GM21529 (cell line): ENCODE data around the gene GFPT2.
A peak's percentile ranks its signal among the peaks of the same experiment; 100 is the strongest.

Source experiments
- ATAC-seq: cut with Tn5 transposase; IDR thresholded peaks from one replicate; pipeline ENCODE4 v1.9.1; 2021; ENCODE audit not compliant: unreplicated experiment

Gene GFPT2

GRCh38 chr5:180334751-180335613 is 18.2 kb downstream of the GFPT2 start:
- no peak for ATAC-seq

DNA sequence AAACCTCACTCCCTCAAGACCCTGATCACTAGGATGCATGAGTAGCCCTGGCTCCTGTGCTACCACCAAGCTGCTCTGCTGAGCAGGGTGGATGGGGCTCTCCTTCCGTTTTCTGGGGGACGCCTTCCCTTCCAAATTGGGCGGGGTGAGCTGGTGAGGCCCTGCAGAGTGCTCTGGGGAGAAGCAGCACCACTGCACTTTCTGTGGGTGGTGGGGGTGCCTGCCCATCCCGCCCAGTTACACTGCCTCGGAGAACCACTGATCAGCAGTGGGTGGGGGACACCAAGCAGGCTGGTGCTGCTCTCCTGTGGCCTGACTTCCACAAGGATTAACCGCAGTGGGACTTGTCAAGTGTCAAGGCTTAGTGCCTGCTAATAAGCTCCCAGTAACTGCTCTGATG is 19.0 kb downstream of the GFPT2 start:
- ATAC-seq, result no peak

GRCh38 chr5:180333661-180334060 is 19.5 kb downstream of the GFPT2 start:
- no peak for ATAC-seq

- no peak for ATAC-seq
These were observed 20.3 kb downstream of the GFPT2 start for GRCh38 chr5:180332861-180333260.

GRCh38 chr5:180332051-180332517 is 21.1 kb downstream of the GFPT2 start:
- ATAC-seq, result no peak

- ATAC-seq, result no peak
These were observed 21.5 kb downstream of the GFPT2 start for GRCh38 chr5:180331647-180331950.

- no peak for ATAC-seq
These were observed 22.1 kb downstream of the GFPT2 start for GRCh38 chr5:180330810-180331646.

GRCh38 chr5:180330270-180330648 is 22.9 kb downstream of the GFPT2 start:
- no peak for ATAC-seq

GRCh38 chr5:180329606-180330269 is 23.4 kb downstream of the GFPT2 start:
- ATAC-seq, result no peak

DNA sequence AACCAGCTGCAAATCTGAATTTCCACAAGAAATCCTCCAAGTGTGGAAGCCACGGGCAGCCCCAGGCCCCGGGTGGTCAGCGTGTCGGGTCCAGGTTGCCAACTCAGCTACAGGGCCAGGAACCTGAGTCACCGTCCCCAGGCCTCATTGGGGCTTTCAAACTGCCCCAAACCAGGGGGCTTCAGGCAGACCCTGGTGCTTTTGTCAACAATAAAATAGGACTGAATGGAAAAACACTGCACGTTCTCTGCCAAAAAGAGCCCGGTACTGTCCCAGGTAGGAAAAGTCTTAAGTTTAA is 24.0 kb downstream of the GFPT2 start:
- ATAC-seq, result no peak

DNA sequence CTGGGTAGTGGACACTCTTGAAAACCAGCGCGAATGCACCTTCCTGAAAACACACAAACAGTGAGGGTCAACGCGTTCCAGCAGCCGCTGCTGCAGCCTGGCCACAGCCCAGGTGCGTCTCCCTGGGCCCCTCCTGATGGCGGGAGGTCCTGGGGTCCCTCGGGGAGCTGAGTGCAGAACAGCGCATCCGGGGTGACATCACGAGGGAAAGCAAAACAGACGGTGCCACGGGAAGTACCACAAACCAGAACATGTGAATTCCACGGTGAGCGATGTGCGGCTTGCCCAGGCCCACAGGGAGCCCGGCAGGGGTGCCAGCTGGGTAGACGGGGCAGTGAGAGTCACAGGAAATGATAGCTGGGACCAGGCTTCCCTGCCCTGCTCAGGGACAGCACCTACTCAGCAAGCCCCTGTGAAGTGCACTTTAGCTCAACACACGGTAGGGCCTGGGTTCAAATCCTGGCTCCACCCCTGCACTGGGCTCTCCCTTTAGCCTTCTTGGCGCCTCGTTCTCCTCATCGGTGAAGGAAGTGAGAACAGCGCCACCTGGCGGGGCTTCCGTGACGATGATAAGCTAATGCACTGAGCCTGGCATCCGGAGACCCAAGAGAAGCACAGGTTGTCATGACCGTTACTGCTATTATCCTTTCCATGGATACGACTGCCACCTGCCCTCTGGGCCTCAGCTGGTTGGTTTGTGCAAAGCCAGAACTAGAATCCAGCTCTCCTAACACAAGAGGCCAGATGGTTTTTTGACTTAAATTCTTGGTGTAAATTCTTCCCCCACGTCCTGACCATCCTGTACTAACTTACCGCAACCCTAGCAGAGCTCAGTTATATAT is 24.6 kb downstream of the GFPT2 start:
- peak; percentile 88 for ATAC-seq

- no peak for ATAC-seq
These were observed 26.1 kb downstream of the GFPT2 start for GRCh38 chr5:180326989-180327565.

GRCh38 chr5:180324601-180324950 is 28.6 kb downstream of the GFPT2 start:
- no peak for ATAC-seq

DNA sequence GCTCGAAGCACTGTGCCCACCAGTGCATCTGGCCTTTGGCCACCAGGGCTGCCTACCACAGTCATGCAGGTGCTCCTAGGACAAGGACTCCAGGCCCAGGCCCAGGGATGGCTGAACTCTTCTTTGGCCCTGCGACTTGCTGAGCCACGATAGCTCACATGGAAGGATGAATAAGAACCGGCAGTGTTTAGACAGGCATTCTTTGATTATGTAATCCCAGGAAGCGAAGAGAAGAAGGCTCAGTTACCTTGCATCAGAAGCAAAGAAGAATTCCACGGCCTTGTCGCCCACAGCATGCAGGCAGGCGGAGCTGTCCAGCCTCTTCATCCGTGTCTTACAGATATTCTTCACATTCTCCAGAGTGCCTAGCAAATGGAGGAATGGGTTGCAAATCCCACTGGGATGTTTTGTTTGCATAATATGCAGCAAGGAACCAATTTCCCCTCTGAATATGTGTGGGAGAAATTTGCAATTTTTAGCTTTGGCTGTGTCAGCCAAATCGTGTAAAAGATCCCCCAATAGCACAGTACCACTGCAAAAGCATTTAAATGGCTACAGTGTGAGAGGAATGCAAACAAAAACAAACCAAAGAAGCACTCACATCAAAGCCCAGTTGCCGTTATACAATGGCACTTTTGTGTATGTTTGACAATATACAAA is 29.1 kb downstream of the GFPT2 start:
- no peak for ATAC-seq

GRCh38 chr5:180323160-180323559 is 30.0 kb downstream of the GFPT2 start:
- ATAC-seq, result no peak

- no peak for ATAC-seq
These were observed 34.6 kb downstream of the GFPT2 start for GRCh38 chr5:180318456-180319089.

DNA sequence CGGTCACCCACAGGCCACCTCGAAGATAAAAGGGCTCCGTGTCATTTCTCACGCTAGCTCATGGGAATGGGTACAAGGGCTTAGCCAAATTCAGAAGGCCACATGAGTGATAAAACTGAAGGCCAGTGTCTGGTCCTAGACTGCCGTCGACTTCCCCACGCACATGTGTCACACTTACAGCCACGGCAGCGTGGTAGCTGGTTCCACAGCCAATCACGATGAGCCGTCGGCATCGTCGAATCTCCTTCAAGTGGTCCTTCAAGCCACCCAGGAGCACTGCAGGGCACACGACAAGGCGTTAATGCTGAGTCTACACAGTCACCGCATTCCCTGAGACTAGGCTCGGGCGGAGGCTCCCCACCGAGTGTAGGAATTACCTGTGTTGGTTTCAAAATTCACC is 36.5 kb downstream of the GFPT2 start:
- no peak for ATAC-seq

DNA sequence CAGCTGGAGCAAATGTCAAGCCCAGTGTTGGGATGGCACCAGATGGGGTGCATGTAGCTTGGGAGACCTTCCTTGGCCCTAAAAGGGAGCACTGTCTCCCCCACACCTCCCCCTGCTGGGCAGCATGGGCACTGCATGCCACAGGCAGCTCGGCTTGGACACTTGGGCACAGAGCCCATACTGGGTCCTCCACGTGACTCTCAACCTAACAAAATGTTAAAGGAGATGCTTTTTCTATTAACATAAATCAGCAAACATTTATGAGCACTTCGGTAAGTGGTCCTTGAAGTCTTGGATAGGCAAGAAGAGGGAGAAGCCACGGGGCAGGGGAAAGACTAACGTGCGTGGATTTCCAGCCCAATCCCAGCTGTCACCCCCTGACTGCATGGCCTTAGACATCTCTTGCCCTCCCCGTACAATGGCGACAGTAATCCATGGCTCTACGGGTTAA is 37.3 kb downstream of the GFPT2 start:
- peak; percentile 88 for ATAC-seq

- ATAC-seq, result no peak
These were observed 39.2 kb downstream of the GFPT2 start for GRCh38 chr5:180313677-180314505.
